Keratinocyte (primary cell): ENCODE measurements around the gene ARVCF. TPM values are rescaled to one million over a fixed set of nuclear protein-coding genes. Genes with fewer than 3 reads are reported as not detected.

Source experiments
- DNase-seq: peaks from one replicate; pipeline ENCODE4 v3.0.0-alpha.2; 2011; ENCODE audit warnings: low read depth, missing footprints, low spot score
- FAIRE-seq: peaks from 2 replicates; lab custom pipeline; 2011; peaks lifted over from hg19 to GRCh38; lab: Jason Lieb, UNC
- H2AFZ ChIP-seq: 2 replicates; pipeline ENCODE4 v1.6.0; 2012; ENCODE audit warnings: low read length, control low read depth, inconsistent platforms; ENCODE audit not compliant: control insufficient read depth
- H3K27ac ChIP-seq: 2 replicates; pipeline ENCODE4 v1.5.1; 2011; ENCODE audit warnings: low read length; ENCODE audit not compliant: control insufficient read depth, insufficient read depth
- H3K27me3 ChIP-seq: 3 replicates; pipeline ENCODE4 v1.6.0; 2011; ENCODE audit warnings: low read length; ENCODE audit not compliant: control insufficient read depth, insufficient read depth; ENCODE audit errors: extremely low read depth
- H3K36me3 ChIP-seq, 2 experiments: 2 replicates in 1 of 2; 3 replicates in 1 of 2; pipeline ENCODE4 v1.5.1; 2011; ENCODE audit warnings: low read length in 2 of 2, mild to moderate bottlenecking in 1 of 2; ENCODE audit not compliant: control insufficient read depth in 2 of 2, insufficient read depth in 2 of 2; ENCODE audit errors: extremely low read depth in 1 of 2
- H3K4me1 ChIP-seq: 3 replicates; pipeline ENCODE4 v1.5.1; 2011; ENCODE audit warnings: low read length; ENCODE audit not compliant: control insufficient read depth, insufficient read depth; ENCODE audit errors: extremely low read depth
- H3K4me2 ChIP-seq: 3 replicates; pipeline ENCODE4 v1.6.0; 2011; ENCODE audit warnings: low read depth, low read length; ENCODE audit not compliant: control insufficient read depth, insufficient read depth; ENCODE audit errors: extremely low read depth
- H3K4me3 ChIP-seq, 3 experiments: fragments of 200-600 bp in 1 of 3; sonication (generic) in 1 of 3; 2 replicates in 2 of 3; 3 replicates in 1 of 3; pipeline ENCODE4 v1.5.1; 2011 to 2016; ENCODE audit warnings: low read length in 3 of 3, mild to moderate bottlenecking in 3 of 3, control low read depth in 2 of 3, inconsistent platforms in 1 of 3, low read depth in 1 of 3, mixed read lengths in 1 of 3, mixed run types in 1 of 3, moderate library complexity in 1 of 3; ENCODE audit not compliant: control insufficient read depth in 2 of 3, insufficient read depth in 2 of 3; ENCODE audit errors: extremely low read depth in 1 of 3
- H3K79me2 ChIP-seq: 2 replicates; pipeline ENCODE4 v1.6.0; 2012; ENCODE audit warnings: low read length; ENCODE audit not compliant: control insufficient read depth, insufficient read depth
- H3K9ac ChIP-seq: 3 replicates; pipeline ENCODE4 v1.6.0; 2011; ENCODE audit warnings: low read length; ENCODE audit not compliant: control insufficient read depth, insufficient read depth; ENCODE audit errors: extremely low read depth
- H3K9me1 ChIP-seq: 3 replicates; pipeline ENCODE4 v1.6.0; 2011; ENCODE audit warnings: low read length; ENCODE audit not compliant: control insufficient read depth, insufficient read depth; ENCODE audit errors: extremely low read depth
- H3K9me3 ChIP-seq: 2 replicates; pipeline ENCODE4 v1.5.1; 2012; ENCODE audit warnings: low read depth, low read length; ENCODE audit not compliant: control insufficient read depth
- H4K20me1 ChIP-seq: 3 replicates; pipeline ENCODE4 v1.6.0; 2011; ENCODE audit warnings: low read length; ENCODE audit not compliant: control insufficient read depth, insufficient read depth; ENCODE audit errors: extremely low read depth
- EZH2 ChIP-seq: IDR thresholded peaks from one replicate; pipeline ENCODE4 v1.6.1; 2012; ENCODE audit warnings: inconsistent platforms, mild to moderate bottlenecking, low read length, moderate library complexity
- dilution Hi-C: fragments of 300-500 bp; cut with MboI; formaldehyde crosslinking; loops from one replicate; pipeline ENCODE4 v1.7.0; 2020; ENCODE audit warnings: low sequenced_read_pairs; ENCODE audit not compliant: extremely low pct_ligation_motif_present
- polyA plus RNA-seq, 5 experiments: library from polyadenylated mRNA; depleted of rRNA in 3 of 5; stranded (reverse) in 3 of 5; stranded (forward) in 1 of 5; unstranded in 1 of 5; fragments of >200 nt; gene quantifications; 1 replicate in 1 of 5; 2 replicates in 3 of 5; 3 replicates in 1 of 5; pipeline versions ENCODE4 v1.2.1 to v1.2.3, GENCODE V29; 2011 to 2012; ENCODE audit warnings: missing spikeins in 2 of 5, low read depth in 1 of 5, low replicate concordance in 1 of 5
- TF ChIP-seq, protein P1 (sequence below), 3 experiments: IDR thresholded peaks in 1 of 3; conservative IDR thresholded peaks in 1 of 3; optimal IDR thresholded peaks in 1 of 3; 2 replicates in 2 of 3; 3 replicates in 1 of 3; pipeline versions ENCODE3 to v1.5.1; 2011; ENCODE audit warnings: low read length in 3 of 3, mild to moderate bottlenecking in 3 of 3, moderate library complexity in 2 of 3, control low read depth in 1 of 3, inconsistent platforms in 1 of 3; ENCODE audit not compliant: insufficient read depth in 2 of 3; ENCODE audit errors: extremely low read depth in 1 of 3

The ARVCF gene
- polyA plus RNA-seq, 1 donor (not counting 4 experiments of a cell fraction or from before 2014, with no cell fraction given), result 5.7 TPM

GRCh38 chr22:20056161-20056560, 39.5 kb upstream of the ARVCF start:
- H3K9me1 ChIP-seq, result no peaks in the 10 kb centered on the region
- no peak overlapping the region for H3K4me2 ChIP-seq
- H3K27me3 ChIP-seq, result no peaks in the 10 kb centered on the region
- no peak overlapping the region for H3K27ac ChIP-seq
- H3K4me3 ChIP-seq, result no peak overlapping the region
- FAIRE-seq, result no peak
- H2AFZ ChIP-seq, result no peak overlapping the region
- peaks cover under 1% of the 10 kb centered on the region for H3K4me1 ChIP-seq
- dilution Hi-C loops, result no loop called here
- H3K9ac ChIP-seq, result no peak overlapping the region
- TF ChIP-seq EZH2, result no peak
- TF ChIP-seq, protein P1, sequence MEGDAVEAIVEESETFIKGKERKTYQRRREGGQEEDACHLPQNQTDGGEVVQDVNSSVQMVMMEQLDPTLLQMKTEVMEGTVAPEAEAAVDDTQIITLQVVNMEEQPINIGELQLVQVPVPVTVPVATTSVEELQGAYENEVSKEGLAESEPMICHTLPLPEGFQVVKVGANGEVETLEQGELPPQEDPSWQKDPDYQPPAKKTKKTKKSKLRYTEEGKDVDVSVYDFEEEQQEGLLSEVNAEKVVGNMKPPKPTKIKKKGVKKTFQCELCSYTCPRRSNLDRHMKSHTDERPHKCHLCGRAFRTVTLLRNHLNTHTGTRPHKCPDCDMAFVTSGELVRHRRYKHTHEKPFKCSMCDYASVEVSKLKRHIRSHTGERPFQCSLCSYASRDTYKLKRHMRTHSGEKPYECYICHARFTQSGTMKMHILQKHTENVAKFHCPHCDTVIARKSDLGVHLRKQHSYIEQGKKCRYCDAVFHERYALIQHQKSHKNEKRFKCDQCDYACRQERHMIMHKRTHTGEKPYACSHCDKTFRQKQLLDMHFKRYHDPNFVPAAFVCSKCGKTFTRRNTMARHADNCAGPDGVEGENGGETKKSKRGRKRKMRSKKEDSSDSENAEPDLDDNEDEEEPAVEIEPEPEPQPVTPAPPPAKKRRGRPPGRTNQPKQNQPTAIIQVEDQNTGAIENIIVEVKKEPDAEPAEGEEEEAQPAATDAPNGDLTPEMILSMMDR (optimal IDR thresholded peaks at IDR 0.05 in 1 of 3, IDR thresholded peaks at IDR 0.05 in 1 of 3, conservative IDR thresholded peaks at IDR 0.05 in 1 of 3; ENCODE audit: extremely low read depth in 1 of 3, insufficient read depth in 2 of 3, low read length in 3 of 3), result no peak
- peaks cover 10 to 25% of the 10 kb centered on the region in 2 experiments for H3K36me3 ChIP-seq
- no peaks in the 10 kb centered on the region for H3K79me2 ChIP-seq
- DNase-seq, result no peak
- no peaks in the 10 kb centered on the region for H3K9me3 ChIP-seq
- no peaks in the 10 kb centered on the region for H4K20me1 ChIP-seq

DNA sequence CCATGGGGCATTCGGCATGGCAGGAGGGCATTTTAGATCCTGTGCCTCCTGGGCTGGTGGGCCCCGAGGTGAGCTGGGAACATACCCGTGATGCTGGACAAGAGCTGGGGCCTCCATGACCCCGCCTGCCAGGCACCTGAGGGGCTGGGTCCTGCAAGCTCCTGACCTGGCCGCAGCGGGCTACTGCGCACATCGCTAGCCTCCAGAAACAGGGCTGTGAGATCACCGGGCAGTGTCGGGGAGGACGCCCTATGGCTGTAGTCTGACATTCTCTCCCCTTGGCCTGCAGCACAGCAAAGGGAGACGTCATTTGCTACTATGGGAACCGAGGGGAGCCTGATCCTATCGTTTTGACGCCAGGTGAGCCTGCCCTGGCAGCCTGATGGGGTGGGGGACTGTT, 39.0 kb upstream of the ARVCF start:
- Histone ChIP-seq H3K4me3 (no peak overlapping the region), H3K9me3 (no peaks in the 10 kb centered on the region), H3K9ac (no peak overlapping the region), H3K4me2 (no peak overlapping the region), H3K27me3 (no peaks in the 10 kb centered on the region), H4K20me1 (no peaks in the 10 kb centered on the region), H3K27ac (no peak overlapping the region), H3K79me2 (no peaks in the 10 kb centered on the region), H3K4me1 (no peaks in the 10 kb centered on the region), H3K9me1 (no peaks in the 10 kb centered on the region), H2AFZ (no peak overlapping the region), H3K36me3 (peaks cover 10 to 25% of the 10 kb centered on the region in 2 experiments)
- no peak for FAIRE-seq
- dilution Hi-C loops, result no loop called here
- TF ChIP-seq, protein P1 (optimal IDR thresholded peaks at IDR 0.05 in 1 of 3, IDR thresholded peaks at IDR 0.05 in 1 of 3, conservative IDR thresholded peaks at IDR 0.05 in 1 of 3; ENCODE audit: extremely low read depth in 1 of 3, insufficient read depth in 2 of 3, low read length in 3 of 3), result no peak
- no peak for TF ChIP-seq EZH2
- DNase-seq, result no peak
